AG09319 (cell line): ENCODE results near the gene ATXN7L1.
A peak's percentile ranks its signal among the peaks of the same experiment; 100 is the strongest.

ENCODE experiments used
- DNase-seq: peaks from one replicate; pipeline ENCODE4 v3.0.0-alpha.2; 2010; ENCODE audit warnings: low read depth; ENCODE audit errors: extremely low read depth
- CTCF ChIP-seq: IDR thresholded peaks from 2 replicates; pipeline ENCODE4 v1.5.1; 2011; ENCODE audit warnings: low read depth, mild to moderate bottlenecking, inconsistent platforms, low read length, moderate library complexity

The ATXN7L1 gene

GRCh38 chr7:105876091-105876963 is at the start of gene ATXN7L1:
TSS of gene ATXN7L1 (minus strand) at chr7:105876599. CDS start at chr7:105876558, 41 bp downstream.
- TF ChIP-seq CTCF: peak; percentile 12
- peak; percentile 94 for DNase-seq

- TF ChIP-seq CTCF: no peak
- DNase-seq: no peak
Observed at GRCh38 chr7:105926131-105926530, 49.7 kb upstream of the ATXN7L1 start.

GRCh38 chr7:105924945-105925344 is 48.5 kb upstream of the ATXN7L1 start:
- DNase-seq: no peak
- TF ChIP-seq CTCF: no peak

GRCh38 chr7:105920766-105921165 is 44.4 kb upstream of the ATXN7L1 start:
- no peak for DNase-seq
- no peak for TF ChIP-seq CTCF

- DNase-seq: no peak
- TF ChIP-seq CTCF: no peak
Observed at GRCh38 chr7:105917659-105918058, 41.3 kb upstream of the ATXN7L1 start.

GRCh38 chr7:105916603-105917002 is 40.2 kb upstream of the ATXN7L1 start:
- DNase-seq: peak; percentile 15
- TF ChIP-seq CTCF: no peak

- DNase-seq: no peak
- TF ChIP-seq CTCF: no peak
Observed at GRCh38 chr7:105913947-105914346, 37.5 kb upstream of the ATXN7L1 start.
